RKO (cell line): ENCODE data around the gene HOGA1.
A peak's percentile ranks its signal among the peaks of the same experiment; 100 is the strongest.
"Not testable (repeated sequence)": the region's sequence is repeated elsewhere in the genome, so short reads cannot be mapped to it uniquely, and the experiment has no call there.

ENCODE experiments used
- DNase-seq: peaks from one replicate; pipeline ENCODE4 v3.0.0-alpha.2; 2016; ENCODE audit warnings: low spot score

Gene HOGA1

DNA sequence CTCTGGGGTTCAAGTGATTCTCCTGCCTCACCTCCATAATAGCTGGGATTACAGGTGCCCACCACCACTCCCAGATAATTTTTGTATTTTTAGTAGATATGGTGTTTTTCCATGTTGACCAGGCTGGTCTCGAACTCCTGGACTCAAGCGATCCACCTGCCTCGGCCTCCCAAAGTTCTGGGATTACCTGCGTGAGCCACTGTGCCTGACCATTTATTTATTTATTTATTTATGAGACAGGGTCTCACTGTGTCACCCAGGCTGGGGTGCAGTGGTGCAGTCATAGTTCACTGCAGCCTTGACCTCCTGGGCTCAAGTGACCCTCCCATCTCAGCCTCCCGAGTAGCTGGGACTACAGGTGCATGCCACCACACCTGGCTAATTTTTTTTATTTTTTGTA lies 29.9 kb upstream of the HOGA1 start:
- not testable (repeated sequence) for DNase-seq

- DNase-seq: not testable (repeated sequence)
Measured at GRCh38 chr10:97555541-97555940, 28.6 kb upstream of the HOGA1 start.

DNA sequence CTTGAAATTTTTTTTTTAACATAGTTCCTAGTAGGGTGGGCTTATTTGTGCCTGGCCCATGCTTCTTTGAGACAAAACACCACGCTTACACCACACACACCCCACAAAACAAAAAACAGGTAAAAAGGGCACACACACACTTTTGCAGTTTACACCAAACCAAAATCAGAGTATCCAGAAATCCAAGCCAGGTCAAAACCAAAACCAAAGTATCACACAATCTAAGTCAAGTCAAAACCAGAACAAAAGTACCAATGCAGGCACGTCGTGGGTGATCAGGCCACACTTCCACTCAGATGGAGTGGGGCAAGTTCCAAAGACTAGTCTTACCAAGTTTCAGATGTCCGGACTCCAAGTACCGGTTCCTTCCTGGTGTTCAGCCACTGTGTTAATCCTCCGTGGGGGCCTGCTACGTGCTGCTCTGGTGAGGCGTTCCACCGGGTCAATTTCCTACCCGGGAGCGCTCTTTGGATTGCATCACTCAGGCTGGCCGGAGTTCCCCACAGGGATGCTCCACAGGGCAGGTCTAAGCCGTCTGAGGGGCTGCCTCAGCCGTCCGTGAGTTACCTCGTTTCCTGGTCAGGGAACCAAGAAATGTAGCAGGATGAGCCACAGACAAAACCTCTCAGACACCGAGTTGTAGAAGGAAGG lies 23.3 kb upstream of the HOGA1 start:
- not testable (repeated sequence) for DNase-seq

DNA sequence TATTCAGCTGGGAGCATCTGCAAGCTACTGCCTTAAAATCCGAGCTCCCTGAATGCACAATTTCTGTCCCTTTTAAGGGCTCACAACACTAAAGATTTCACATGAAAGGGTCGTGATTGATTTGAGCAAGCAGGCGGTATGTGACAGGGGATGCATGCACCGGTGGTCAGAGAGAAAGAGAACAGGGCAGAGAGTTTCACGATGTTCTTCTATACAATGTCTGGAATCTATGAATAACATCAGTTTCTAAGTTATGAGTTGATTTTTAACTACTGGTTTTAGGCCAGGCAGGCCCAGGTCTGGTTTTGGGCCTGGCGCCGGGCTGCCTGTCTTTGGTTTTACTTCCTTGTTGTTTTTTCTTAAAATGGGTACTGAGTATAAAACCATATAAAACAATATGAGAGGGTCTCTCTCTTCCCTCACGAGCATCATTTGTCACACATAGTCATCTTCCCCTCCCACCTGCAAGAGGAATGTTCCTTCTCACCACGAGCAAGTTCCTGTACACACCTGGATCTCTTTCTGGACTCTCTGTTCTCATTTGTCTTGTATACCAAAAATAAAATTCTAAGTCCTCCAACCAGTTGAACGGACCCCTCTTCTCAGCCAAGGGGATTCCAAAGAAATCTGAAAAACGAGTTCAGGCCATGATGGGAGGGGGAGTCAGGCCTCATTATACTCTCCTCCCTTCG lies 22.7 kb upstream of the HOGA1 start:
- not testable (repeated sequence) for DNase-seq

GRCh38 chr10:97562329-97562728 lies 21.9 kb upstream of the HOGA1 start:
- DNase-seq: not testable (repeated sequence)

DNA sequence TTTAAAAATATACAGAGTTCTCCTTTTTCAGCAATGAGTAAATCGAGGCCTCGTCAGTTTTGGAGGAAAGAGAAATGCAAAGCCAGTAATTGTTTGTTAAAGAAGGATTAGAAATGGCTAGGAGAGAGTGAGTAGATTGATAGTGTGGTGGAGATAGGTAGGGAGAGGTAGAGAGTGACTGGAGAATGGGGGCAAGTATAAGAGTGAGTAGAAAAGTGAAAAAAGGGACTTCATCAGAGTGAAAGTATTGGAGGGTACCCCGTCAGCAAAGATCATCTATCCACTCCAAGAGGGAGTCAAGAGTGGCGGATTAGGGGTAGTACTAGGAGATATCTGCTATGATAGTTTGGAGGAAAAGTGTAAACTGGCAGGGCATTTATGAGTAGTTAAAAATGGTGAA lies 20.9 kb upstream of the HOGA1 start:
- no peak for DNase-seq

- DNase-seq: no peak
Measured at GRCh38 chr10:97564776-97565175, 19.4 kb upstream of the HOGA1 start.

DNA sequence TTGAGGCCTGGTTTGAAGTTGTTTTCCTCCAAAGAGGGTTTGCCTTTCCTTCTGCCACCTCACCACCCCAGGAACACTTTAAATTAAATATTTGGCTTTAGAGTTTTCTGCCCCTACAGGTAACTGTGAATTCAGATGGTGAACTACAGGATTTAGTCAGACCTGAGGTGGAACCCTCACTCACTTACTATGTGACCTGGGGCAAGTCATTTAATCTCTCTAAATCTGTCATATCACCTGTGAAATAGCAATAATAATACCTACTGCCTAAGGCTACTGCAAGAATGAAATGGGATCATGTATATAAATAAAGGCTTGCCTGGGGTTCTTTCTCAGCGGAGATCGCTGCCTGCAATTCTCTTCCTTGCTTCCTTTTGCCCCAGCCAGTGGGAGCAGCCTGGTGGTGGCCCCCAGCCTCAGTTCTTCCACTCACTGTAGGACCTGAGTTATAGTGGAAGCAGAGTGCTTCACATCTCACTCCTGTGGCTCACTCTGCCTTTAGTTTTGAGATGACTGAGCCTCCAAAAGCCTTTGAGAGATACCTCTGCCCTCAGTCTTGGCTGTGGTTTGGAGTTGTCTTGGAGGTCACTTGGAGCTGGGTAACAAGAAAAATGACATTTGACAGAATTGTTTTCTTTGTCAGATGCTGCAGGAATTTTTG lies 17.7 kb upstream of the HOGA1 start:
- no peak for DNase-seq

DNA sequence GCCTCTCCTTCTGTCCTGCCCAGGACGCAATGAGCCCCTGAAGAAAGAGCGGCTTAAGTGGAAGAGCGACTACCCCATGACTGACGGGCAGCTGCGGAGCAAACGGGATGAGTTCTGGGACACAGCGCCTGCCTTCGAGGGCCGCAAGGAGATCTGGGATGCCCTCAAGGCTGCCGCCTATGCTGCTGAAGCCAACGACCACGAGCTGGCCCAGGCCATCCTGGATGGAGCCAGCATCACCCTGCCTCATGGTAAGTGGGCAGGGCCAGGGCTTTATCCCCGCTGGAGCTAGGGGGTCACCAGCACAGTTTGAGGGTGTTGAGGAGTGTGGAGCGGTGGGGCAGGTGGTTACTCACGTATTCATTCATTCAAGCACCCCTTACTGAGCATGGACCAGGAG lies 16.3 kb upstream of the HOGA1 start:
- no peak for DNase-seq

GRCh38 chr10:97570146-97570788 lies 13.9 kb upstream of the HOGA1 start:
- DNase-seq: no peak

GRCh38 chr10:97570789-97571471 lies 13.3 kb upstream of the HOGA1 start:
- DNase-seq: no peak

DNA sequence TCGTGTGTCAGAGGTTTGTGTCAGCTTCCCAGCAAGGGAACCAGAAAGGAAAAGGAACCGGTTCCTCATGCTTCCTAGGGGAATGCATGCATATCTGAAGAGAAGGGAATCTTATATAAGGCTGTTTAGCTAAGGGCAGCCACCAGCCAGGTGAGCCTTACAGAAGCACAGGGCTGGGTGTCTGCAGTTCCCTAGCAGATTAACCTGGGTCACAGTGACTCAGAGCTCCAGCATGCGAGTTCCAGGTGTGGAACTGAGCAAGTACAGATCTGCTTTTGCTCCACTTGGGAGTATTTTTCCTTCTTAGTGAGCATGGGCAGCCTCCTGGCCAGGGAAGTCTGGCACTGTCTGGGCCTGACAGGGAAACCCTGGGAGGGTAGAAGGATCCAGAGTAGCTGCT lies 12.6 kb upstream of the HOGA1 start:
- DNase-seq: no peak

- DNase-seq: peak; percentile 75
Measured at GRCh38 chr10:97572214-97572989, 11.8 kb upstream of the HOGA1 start, which contains the start of gene ANKRD2. TSS of gene ANKRD2 (plus strand) at chr10:97572779. CDS start at chr10:97572789, 10 bp downstream.

GRCh38 chr10:97573021-97573420 lies 11.2 kb upstream of the HOGA1 start:
- DNase-seq: no peak

DNA sequence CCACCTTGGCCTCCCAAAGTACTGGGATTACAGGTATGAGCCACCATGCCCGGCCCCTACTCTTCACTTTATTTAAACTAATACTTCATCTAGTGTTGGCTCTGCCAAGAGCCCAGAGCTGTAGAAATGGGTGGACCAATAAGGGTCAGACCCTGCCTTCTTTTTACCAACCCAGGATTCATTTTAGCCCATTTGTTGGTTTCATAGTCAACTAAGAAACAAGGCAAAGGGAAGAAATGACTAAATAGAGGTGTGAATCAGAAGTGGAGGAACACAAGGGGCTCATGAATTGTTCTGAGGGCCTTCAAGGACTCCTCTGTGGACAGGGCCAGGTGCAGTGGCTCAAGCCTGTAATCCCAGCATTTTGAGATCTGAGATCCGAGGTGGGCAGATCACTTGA lies 10.5 kb upstream of the HOGA1 start:
- DNase-seq: no peak

DNA sequence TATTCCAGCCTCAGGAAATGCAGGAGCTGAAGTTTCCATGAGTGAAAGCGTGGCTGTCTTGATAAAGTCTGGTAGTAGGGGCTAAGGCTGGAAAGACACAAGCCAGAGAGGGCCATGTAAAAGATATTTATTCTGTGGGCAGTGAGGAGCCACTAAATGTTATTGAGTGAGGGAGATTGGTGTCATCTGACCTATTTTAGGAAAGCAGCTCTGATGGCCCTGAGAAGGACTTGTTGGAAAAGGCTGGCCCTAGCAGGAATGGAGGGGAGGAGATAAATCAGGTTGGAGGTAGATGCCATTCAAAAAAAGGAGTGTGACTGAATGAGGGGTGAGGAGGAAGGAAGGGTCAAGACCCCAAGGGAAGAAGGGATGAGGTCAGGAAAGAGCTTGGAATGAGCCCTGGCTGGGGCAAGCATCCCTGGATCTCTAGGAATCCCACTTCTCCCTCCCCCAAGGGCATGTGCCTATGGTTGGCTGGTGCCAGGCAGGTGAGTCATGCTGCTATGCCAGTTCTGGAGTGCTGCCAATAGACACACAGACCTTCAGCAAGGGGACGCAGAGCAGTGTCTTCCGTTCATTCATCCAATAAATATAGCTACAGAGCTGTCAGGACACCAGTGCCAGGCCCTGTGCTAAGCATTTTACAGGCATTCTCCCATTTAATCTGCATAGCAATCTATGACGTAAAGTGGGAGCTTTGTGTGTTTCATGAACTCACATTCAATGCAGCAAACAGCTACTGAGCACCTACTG lies 9.6 kb upstream of the HOGA1 start:
- peak; percentile 60 for DNase-seq

DNA sequence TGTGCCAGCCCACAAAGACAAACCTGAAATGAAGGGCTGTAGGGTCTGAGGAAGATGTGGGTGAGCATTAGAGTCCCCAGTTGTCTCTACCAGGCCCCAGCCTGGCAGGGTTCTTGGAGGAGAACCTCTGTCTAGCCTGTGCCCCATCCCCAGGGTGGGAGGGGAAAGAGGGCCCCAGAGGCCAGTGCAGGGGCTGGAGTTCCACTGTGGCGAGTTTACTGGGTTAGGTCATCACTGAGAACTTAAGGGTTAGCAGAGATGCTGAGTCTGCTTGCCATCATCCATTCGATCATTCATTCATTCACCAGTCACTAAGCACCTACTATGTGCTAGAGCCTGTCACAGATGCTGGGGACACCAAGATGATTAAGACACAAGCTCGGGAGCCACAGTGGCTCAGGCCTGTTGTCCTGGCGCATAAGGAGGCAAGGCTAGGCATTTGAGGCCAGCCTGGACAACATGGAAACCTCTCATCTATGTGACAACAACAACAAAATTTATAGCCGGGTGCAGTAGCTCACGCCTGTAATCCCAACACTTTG lies 9.0 kb upstream of the HOGA1 start:
- no peak for DNase-seq

- DNase-seq: not testable (repeated sequence)
Measured at GRCh38 chr10:97576487-97576886, 7.7 kb upstream of the HOGA1 start.

DNA sequence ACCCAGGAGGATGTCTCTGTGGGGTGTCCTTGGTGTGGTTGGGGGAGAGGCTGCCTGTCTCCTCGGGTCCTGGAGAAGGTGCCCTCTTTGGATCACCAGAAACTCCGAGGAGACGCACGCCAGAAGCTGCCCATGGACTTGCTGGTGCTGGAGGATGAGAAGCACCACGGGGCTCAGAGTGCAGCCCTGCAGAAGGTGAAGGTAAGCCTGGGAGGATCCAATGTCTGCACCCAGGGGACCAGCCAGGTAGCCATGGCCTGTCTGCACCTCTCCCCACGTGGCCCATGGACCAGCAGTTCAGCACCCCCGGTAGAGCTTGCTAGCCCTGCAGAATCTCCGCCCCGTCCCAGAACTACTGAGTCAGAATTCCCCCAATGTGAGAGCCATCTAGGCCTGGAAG lies 6.5 kb upstream of the HOGA1 start:
- no peak for DNase-seq

DNA sequence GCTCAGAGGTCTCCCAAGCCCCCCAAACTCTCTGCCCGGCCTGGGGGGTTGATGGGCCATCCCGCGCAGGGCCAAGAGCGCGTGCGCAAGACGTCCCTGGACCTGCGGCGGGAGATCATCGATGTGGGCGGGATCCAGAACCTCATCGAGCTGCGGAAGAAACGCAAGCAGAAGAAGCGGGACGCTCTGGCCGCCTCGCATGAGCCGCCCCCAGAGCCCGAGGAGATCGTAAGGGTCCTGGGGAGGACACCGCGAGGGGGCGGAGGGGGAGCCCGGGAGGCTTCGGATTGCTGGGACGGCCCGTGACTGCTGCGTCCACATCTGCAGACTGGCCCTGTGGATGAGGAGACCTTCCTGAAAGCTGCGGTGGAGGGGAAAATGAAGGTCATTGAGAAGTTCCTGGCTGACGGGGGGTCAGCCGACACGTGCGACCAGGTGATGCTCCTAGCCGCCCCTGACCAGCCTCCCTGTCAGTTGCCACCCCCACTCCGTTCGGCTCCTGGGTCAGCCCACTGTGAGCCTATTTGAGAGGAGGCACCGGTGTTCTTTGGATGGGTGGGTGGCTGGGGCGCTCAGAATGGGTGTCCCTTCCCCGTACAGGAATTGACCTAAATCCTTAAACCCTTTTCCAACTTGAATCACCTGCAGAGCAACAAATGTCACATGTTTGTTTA lies 5.9 kb upstream of the HOGA1 start:
- no peak for DNase-seq
